Activated T-cell treated with anti-CD3 and anti-CD28 coated beads, Interleukin-2, amount 50 U/mL, for 48 hours (primary cell): Measurements from ENCODE around the gene FOXN1.
A peak's percentile ranks its signal among the peaks of the same experiment; 100 is the strongest.
"Not testable (repeated sequence)": the region's sequence is repeated elsewhere in the genome, so short reads cannot be mapped to it uniquely, and the experiment has no call there.

ENCODE experiments used
- DNase-seq, 2 experiments: peaks; one replicate each; pipeline ENCODE4 v3.0.0-alpha.2; 2020

Gene FOXN1, protein sequence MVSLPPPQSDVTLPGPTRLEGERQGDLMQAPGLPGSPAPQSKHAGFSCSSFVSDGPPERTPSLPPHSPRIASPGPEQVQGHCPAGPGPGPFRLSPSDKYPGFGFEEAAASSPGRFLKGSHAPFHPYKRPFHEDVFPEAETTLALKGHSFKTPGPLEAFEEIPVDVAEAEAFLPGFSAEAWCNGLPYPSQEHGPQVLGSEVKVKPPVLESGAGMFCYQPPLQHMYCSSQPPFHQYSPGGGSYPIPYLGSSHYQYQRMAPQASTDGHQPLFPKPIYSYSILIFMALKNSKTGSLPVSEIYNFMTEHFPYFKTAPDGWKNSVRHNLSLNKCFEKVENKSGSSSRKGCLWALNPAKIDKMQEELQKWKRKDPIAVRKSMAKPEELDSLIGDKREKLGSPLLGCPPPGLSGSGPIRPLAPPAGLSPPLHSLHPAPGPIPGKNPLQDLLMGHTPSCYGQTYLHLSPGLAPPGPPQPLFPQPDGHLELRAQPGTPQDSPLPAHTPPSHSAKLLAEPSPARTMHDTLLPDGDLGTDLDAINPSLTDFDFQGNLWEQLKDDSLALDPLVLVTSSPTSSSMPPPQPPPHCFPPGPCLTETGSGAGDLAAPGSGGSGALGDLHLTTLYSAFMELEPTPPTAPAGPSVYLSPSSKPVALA

GRCh38 chr17:28505986-28506665 lies at the start of gene FOXN1:
Gene FOXN1, plus strand, starts transcription at chr17:28506348. Its CDS starts 17,622 bp downstream, at chr17:28523970.
- no peak for DNase-seq

DNA sequence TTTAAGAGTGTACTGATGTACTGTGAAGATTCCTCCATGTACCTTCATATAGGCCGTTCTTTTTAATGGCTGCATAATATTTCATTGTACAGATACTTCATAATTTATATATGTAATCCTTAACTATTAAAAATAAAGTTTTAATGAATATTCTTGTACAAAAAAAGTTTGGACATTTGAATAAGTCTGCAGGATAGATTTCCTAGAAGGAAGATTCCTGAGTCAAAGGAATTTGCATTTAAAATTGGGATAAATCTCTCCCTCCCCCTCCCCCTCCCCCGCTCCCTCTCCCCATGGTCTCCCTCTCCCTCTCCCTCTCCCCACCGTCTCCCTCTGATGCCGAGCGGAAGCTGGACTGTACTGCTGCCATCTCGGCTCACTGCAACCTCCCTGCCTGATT lies 48.3 kb upstream of the FOXN1 start:
- no peak for DNase-seq

- not testable (repeated sequence) for DNase-seq
Measured at GRCh38 chr17:28458881-28459280, 47.3 kb upstream of the FOXN1 start.

- DNase-seq = no peak
Measured at GRCh38 chr17:28460901-28461300, 45.2 kb upstream of the FOXN1 start.

DNA sequence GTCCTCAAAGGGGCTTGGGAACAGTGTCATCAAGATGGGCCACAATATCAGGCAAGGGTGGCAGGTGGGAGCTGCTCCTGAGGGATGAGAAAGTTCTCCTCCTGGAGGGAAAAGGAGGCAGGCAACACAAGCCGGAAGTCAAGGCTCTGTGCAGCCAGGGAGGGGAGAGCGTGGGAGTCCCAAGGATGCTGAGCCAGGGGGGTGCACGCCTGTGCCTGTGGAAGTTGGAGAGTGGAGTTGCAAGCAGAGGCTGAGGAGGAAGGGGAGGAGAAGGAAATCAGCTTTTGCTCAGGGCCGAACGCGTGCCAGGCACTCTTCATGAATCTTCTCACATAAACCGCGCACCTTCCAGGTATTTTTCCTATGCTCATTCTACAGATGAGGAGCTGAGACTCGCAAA lies 40.1 kb upstream of the FOXN1 start:
- no peak for DNase-seq

- no peak for DNase-seq
Measured at GRCh38 chr17:28466521-28467048, 39.6 kb upstream of the FOXN1 start.

DNA sequence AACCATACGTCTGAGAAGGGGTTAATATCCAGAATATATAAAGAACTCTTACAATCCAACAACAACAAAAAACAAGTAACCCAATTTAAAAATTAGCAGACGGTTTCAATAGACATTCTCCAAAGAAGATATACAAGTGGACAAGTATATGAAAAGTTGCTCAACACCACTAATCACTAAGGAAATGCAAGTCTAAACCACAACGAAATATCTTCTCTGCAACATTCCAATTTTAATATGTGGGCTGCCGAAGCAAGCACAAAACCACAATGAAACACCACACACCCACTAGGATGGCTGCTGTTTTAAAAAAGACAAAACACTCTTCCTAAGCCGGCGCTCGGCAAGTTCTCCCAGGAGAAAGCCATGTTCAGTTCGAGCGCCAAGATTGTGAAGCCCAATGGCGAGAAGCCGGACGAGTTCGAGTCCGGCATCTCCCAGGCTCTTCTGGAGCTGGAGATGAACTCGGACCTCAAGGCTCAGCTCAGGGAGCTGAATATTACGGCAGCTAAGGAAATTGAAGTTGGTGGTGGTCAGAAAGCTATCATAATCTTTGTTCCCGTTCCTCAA lies 38.6 kb upstream of the FOXN1 start:
- DNase-seq = no peak

DNA sequence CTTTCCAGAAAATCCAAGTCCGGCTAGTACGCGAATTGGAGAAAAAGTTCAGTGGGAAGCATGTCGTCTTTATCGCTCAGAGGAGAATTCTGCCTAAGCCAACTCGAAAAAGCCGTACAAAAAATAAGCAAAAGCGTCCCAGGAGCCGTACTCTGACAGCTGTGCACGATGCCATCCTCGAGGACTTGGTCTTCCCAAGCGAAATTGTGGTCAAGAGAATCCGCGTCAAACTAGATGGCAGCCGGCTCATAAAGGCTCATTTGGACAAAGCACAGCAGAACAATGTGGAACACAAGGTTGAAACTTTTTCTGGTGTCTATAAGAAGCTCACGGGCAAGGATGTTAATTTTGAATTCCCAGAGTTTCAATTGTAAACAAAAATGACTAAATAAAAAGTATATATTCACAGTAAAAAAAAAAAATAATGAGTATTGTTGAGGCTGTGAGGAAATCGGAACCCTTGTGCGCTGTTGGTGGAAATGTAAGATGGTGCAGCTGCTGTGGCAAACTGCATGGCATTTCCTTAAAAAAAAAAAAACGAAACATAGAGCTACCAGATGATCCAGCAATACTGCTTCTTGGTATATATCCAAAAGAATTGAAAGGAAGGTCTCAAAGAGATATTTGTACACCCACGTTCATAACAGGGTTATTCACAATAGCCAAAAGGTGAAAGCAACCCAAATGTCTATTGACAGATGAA lies 38.0 kb upstream of the FOXN1 start:
- not testable (repeated sequence) for DNase-seq

- DNase-seq = no peak
Measured at GRCh38 chr17:28468781-28469180, 37.4 kb upstream of the FOXN1 start.

- DNase-seq = no peak
Measured at GRCh38 chr17:28469376-28469775, 36.8 kb upstream of the FOXN1 start.

DNA sequence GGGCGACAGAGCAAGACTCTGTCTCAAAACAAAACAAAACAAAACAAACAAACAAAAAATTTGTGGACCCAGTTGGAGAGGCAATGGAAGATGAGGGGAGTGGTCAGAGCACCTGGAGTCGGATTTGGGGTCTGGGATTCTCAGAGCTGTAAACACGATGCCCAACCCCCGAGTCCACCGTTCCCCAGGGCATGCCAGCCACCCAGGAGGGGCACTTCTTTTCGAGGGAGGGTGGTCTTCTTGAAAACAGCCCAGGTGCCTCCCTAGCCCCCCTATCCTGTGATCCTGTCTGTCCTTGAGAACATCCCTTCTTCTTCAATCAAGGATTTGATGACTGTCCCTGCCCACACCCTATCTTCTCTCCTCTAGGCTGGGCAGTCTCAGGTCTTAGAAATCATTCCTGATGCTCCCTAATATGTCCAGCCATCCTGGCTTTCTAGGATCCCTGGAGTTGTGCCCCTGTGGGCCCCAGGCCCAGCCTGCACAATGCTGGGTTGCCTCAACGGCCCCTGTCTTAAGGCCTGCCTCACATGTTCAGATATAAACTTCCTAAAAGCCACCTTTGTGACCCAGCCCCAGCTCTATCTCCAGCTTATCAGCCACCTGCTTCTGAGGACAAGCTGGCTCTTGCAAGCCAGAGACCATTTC lies 35.8 kb upstream of the FOXN1 start:
- no peak for DNase-seq

DNA sequence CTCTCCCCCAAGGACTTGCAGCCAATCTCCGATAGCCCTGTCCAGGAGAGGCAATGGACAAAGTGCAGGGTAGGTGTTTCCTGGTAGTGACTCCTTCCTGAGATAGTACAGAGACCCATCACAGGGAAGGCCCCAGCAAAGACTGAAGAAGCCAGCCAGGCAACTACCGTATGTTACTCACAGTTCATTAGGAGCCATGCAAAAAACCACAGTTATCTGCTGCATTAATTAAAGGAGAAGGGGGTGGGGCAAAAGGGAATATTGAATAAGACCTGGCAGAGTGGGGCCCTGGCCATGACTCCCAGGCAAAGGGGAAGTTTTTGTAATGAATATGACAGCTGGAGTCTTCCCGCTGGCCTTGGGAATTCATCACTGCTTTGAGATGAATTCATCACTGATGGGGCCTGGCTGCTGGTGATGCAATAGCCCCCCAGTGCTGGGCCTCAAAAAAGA lies 35.2 kb upstream of the FOXN1 start:
- DNase-seq = no peak

DNA sequence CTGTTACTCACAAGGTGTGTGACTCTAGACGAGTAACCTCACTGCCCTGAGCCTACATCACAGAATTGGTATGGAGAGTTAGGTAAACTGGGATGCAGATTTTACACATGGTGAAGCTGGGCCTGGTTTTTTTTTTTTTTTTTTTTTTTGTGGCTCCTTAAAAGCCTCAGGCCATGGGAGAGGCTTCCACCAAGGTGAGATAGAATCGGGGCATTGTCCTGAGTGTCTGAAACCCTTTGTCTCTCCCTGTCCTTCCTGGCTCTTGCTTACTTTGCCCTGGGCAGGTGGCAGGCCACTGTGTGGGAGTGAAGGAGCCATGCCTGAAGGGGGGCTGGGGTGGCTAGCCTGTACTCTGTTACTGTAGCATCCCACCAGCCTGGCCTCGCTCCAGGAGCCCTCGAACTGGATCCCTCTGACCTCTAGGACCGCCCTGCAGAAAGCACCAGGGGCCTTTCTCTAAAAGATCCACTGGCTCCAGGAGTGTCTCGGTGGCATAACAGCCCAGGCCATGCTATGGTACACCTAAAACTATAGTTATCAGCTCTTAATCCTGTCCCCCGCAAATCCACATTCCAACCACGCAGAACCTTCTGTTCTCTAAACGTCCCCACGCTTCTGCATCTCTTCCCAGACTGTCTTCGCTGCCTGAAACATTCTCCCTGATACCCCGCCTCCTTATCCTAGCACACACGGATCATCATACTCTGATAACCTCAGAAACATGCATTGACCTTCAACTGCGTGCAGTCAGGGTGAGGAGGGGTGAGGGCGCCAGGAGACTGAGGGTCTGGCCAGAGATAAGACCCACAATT lies 34.4 kb upstream of the FOXN1 start:
- no peak for DNase-seq

DNA sequence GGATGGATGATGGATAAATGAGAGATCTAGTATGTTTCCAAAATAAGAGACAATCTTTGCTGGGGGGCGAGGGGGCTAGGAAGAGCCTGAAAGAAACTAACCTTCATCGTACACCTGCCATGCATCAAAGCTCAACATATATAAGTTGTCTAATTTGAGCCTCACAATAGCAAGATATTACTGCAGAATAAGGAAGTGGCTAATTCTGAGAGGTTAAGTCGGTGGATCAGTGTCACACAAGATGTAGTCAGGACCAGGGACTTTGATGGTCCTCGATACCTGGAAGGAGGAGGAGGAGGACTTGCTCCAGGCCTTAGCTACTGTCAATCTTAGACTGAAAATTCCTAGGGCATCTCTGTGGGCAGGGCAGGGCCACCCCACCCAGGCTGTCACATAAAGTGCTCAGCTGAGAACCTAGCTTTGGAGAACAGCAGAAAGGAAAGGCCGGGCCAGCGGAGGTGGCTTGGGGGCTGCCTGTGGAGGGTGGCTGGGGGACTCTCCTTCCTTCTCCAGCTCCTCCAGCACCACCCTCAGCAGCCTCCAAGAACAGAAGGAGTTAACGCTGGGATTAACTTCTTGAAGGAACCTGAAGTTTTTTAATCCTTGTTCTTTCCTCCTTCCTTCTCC lies 33.2 kb upstream of the FOXN1 start:
- DNase-seq = no peak

GRCh38 chr17:28473542-28473941 lies 32.6 kb upstream of the FOXN1 start, which contains the start of gene SLC13A2:
Gene SLC13A2, plus strand, starts transcription at chr17:28473644. Its CDS starts 69 bp downstream, at chr17:28473713.
- peak in 1 of 2 experiments; percentile 13 for DNase-seq

- DNase-seq = peak in 1 of 2 experiments; percentile 10
Measured at GRCh38 chr17:28474111-28474531, 32.0 kb upstream of the FOXN1 start.

DNA sequence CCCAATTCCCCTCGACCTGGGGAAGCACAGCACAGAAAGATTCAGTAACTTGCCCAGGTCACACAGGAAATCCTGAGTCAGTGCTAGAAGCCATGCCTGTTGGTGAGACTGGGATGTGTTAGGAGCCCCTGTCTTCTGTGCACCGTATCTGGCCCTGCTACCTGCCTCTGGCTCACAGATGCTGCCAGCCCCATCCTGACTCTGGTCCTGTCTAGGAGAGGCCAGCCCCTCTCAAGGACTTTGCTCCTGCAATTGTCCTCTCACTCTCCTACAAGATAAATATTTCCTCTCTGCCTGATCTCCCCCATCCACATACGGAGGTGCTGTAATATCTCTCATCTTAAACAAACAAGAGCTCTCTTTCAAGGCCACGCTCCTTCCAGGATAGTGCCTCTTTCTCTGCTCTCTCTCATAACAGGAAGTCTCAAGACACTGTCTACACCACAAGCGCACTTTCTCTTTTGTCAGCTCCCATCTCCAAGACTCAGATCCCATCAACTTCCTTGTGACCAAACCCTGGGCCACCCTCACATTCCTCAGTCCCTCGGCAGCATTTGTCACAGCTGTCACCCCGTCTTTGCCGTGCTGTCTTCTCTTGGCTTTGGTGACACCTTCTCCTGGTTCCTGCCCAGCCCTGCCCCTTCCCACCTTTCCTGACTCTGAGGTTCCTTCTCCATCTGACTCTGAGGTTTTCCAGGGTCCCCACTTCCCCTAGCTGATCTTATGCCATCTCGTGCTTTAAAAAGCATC lies 30.8 kb upstream of the FOXN1 start:
- peak in 1 of 2 experiments; percentile 11 for DNase-seq

GRCh38 chr17:28476076-28476865 lies 29.9 kb upstream of the FOXN1 start:
- DNase-seq = no peak

- no peak for DNase-seq
Measured at GRCh38 chr17:28477928-28478327, 28.2 kb upstream of the FOXN1 start.
